Fibroblast of mammary gland (primary cell): Measurements from ENCODE around the gene NINJ2.
"Not testable (repeated sequence)": the region's sequence is repeated elsewhere in the genome, so short reads cannot be mapped to it uniquely, and the experiment has no call there.

Source experiments
- DNase-seq: peaks from one replicate; pipeline ENCODE4 v3.0.0-alpha.2; 2010; ENCODE audit warnings: low read depth
- H3K4me3 ChIP-seq: 2 replicates; pipeline ENCODE4 v1.5.1; 2011; ENCODE audit warnings: low read depth, mild to moderate bottlenecking, low read length, moderate library complexity; ENCODE audit not compliant: control insufficient read depth
- TF ChIP-seq, protein P1 (sequence below): conservative IDR thresholded peaks from 2 replicates; pipeline ENCODE4 v1.5.1; 2011; ENCODE audit warnings: low read depth, low read length, inconsistent platforms; ENCODE audit not compliant: control insufficient read depth, insufficient read depth

NINJ2 gene, protein sequence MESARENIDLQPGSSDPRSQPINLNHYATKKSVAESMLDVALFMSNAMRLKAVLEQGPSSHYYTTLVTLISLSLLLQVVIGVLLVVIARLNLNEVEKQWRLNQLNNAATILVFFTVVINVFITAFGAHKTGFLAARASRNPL

DNA sequence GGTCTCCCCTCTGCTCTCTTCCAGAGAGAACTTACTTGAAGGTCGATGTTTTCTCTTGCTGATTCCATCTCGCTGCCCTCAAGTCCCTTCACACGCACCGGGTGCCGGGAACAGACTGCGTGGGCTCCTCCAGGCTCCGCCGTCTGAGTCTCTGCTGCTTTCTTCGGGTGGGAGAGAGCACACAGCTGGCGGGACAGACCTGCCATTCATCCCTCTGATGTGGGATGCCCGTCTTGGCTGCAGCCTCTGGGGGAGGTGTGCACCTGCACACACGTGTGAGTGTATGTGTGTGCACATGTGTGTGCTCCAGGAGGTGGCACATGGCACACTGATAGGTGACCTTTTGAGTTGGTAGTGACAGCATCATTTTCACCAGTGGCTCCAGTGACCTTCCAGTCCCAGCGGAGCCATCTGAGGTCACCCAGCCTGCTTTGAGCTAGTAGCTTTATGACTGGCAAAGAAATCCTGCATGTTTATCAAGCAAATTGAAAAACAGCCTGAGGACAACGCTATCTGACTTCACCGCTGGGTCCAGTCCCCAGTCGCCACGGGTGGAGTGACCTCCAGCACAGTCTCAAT is at the start of gene NINJ2:
Gene NINJ2 (minus strand): TSS at position 153 of the 579 bp plus-strand sequence. CDS start 85 bp downstream, at position 68.
- DNase-seq, result no peak
- TF ChIP-seq, protein P1, sequence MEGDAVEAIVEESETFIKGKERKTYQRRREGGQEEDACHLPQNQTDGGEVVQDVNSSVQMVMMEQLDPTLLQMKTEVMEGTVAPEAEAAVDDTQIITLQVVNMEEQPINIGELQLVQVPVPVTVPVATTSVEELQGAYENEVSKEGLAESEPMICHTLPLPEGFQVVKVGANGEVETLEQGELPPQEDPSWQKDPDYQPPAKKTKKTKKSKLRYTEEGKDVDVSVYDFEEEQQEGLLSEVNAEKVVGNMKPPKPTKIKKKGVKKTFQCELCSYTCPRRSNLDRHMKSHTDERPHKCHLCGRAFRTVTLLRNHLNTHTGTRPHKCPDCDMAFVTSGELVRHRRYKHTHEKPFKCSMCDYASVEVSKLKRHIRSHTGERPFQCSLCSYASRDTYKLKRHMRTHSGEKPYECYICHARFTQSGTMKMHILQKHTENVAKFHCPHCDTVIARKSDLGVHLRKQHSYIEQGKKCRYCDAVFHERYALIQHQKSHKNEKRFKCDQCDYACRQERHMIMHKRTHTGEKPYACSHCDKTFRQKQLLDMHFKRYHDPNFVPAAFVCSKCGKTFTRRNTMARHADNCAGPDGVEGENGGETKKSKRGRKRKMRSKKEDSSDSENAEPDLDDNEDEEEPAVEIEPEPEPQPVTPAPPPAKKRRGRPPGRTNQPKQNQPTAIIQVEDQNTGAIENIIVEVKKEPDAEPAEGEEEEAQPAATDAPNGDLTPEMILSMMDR, result no peak
- H3K4me3 ChIP-seq, result peak within 1 kb of the TSS; percentile 21

DNA sequence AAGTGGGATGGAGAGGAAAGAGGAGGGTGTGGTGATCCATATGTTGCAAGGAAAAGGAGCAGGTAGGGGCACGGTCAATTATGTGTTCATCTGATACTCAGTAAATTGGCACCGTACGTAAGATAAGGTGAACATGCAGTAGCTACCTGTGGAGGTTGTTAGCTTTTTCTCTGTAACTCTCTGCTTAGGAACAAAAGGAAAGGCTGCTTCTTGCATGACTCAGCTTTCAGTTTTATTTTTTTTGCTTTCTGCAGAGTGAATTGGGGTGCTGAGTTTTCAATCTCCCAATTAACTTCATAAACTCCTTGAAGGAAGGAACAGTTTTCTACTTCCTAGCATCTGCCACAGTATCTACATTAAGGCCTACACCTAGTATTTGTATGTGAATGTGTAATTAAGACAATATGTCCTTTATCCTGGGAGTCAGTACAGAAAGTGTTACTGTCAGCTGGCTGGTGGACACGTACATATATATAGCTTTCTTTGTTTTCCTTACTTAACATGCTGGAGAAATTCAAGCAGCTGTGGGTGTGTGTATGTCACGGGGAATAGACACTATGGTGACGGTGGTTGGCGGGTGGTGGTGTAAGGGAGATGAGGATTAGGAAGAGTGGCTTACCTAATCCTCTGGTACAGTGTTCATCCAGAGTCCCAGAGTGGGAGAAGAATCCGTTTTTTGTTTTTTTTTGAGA is 49.1 kb upstream of the NINJ2 start:
- no peak for DNase-seq
- TF ChIP-seq, protein P1, result no peak

DNA sequence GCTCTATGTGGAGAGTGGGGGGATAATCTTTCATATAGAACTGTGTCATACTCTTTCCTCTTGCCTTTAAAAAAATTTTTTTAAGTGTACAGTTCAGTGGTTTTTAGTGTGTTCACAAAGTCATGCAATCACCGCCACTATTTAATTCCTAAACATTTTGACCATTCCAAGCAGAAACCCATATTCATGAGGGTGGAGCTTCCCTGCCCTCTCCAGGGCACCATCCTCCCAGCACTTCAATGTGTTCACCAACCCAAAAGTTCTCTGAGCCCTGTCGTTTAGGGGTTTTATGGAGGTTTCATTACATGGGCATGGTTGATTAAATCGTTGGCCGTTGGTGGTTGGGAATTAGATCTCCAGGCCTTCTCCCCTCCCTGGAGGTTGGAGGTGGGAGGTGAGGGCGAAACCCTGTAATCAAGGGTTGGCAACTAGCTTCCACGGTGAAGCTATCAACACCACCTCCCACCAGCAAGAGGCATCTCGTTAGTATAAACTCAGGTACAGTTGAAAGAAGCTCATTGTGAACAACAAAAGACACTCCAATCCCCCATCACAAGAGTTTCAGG is 46.3 kb upstream of the NINJ2 start:
- TF ChIP-seq, protein P1, result no peak
- no peak for DNase-seq
- no peak overlapping the region for H3K4me3 ChIP-seq

More for the DNA sequence above, 49.1 kb upstream of the NINJ2 start:
- H3K4me3 ChIP-seq, result no peak overlapping the region

DNA sequence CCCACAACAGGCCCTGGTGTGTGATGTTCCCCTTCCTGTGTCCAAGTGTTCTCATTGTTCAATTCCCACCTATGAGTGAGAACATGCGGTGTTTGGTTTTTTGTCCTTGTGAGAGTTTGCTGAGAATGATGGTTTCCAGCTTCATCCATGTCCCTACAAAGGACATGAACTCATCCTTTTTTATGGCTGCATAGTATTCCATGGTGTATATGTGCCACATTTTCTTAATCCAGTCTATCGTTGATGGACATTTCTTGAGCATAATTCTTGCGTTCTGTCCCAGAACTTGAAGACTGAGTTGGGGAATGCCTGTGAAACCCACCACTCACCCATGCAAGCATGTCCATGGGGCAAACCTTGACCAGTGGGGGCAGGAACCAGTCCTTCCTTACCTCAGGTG is 44.8 kb upstream of the NINJ2 start:
- not testable (repeated sequence) for DNase-seq, H3K4me3 ChIP-seq

DNA sequence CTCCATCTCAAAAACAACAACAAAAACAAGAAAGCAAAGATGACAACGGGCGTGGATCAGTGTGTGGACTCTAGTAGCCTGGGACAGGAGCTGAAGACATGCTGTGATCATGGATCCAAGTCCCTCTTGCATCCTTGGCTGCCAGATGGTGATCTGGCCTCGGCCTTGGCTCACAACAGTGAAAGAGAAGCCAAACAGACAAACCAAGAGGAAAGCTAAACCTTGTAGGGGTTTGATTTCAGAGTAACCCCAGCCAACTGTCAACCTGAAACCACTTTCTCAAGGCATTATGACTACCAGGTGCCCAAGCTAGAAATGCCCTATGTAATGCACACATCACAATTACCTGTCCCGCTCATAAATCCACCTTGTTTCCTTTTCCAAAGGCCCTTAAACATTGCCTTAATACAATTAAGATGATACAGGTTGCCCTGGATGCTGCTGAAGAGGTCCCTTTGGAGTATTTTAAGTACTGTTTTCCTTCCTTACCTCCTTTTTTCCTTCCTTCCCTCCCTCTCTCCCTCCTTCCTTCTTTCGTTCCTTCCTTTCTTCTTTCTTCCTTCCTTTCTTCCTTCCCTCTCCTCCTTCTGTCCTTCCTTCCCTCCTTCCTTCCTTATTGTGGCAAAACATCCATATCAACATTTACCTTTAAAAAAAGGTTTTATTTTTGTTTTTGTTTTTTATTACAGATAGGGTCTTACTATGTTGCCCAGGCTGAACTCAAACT is 41.4 kb upstream of the NINJ2 start:
- TF ChIP-seq, protein P1, result no peak
- DNase-seq, result no peak
- no peak overlapping the region for H3K4me3 ChIP-seq

DNA sequence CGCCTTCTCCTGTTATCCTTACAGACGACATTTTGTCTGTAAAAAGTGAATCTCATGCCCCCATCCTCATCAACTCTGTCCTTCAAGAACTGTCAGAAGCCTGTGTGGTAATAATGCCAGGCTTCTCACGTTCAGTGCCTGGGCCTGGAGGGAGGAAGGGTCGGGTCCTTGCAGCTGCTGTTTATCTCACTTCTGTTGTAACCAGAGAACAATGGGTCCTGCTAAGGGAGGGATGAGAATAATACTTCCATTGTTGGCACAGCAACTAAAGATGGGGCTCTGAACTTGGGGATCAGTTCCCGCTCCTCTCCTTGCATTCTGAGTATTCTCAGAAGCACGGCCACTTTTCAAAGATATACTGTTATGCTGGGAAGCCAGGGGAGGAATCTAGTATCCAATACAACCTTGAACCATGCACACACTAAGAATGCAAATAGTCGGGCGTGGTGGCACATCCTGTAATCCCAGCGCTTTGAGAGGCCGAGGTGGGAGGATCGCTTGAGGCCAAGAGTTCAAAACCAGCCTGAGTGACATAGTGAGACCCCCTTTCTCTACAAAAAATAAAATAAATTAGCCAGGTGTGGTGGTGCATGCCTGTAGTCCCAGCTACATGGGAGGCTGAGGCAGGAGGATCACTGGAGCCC is 38.8 kb upstream of the NINJ2 start:
- no peak for DNase-seq
- H3K4me3 ChIP-seq, result no peak overlapping the region
- TF ChIP-seq, protein P1, result no peak
